NB4 (cell line): Measurements from ENCODE around the gene FBXO48.

Experiments used
- CTCF ChIP-seq: IDR thresholded peaks from one replicate; pipeline ENCODE4 v1.5.1; 2012; ENCODE audit warnings: low read depth, low read length
- POLR2A ChIP-seq: IDR thresholded peaks from 2 replicates; pipeline ENCODE4 v1.6.1; 2011; ENCODE audit warnings: mild to moderate bottlenecking; ENCODE audit not compliant: insufficient read length; ENCODE audit errors: extremely low read depth

GRCh38 chr2:68475576-68475975, 8.5 kb upstream of the FBXO48 start:
- no peak for TF ChIP-seq CTCF
- no peak for TF ChIP-seq POLR2A
